NCI-H2227 treated with DMSO at 0.1 percent for 48 hours (cell line): ENCODE measurements around the gene ZNF292.
"Not testable (repeated sequence)": the region's sequence is repeated elsewhere in the genome, so short reads cannot be mapped to it uniquely, and the experiment has no call there.

ENCODE experiments used
- DNase-seq: peaks from one replicate; lab custom pipeline; 2025; lab: John Stamatoyannopoulos, UW

The ZNF292 gene

GRCh38 chr6:87277123-87277522 is 121.8 kb downstream of the ZNF292 start:
- DNase-seq, result no peak

- no peak for DNase-seq
Observed at GRCh38 chr6:87279196-87279595, 123.8 kb downstream of the ZNF292 start.

- no peak for DNase-seq
Observed at GRCh38 chr6:87281426-87281825, 126.1 kb downstream of the ZNF292 start.

GRCh38 chr6:87282743-87283142 is 127.4 kb downstream of the ZNF292 start:
- no peak for DNase-seq

GRCh38 chr6:87283461-87283860 is 128.1 kb downstream of the ZNF292 start:
- DNase-seq, result no peak

- DNase-seq, result no peak
Observed at GRCh38 chr6:87287251-87287650, 131.9 kb downstream of the ZNF292 start.

- no peak for DNase-seq
Observed at GRCh38 chr6:87289571-87289970, 134.2 kb downstream of the ZNF292 start.

- DNase-seq, result no peak
Observed at GRCh38 chr6:87291883-87292282, 136.5 kb downstream of the ZNF292 start.

- DNase-seq, result no peak
Observed at GRCh38 chr6:87293526-87293925, 138.2 kb downstream of the ZNF292 start.

- no peak for DNase-seq
Observed at GRCh38 chr6:87297119-87297518, 141.8 kb downstream of the ZNF292 start.

- not testable (repeated sequence) for DNase-seq
Observed at GRCh38 chr6:87301277-87301676, 145.9 kb downstream of the ZNF292 start.

- DNase-seq, result no peak
Observed at GRCh38 chr6:87308970-87309369, 153.6 kb downstream of the ZNF292 start.

- no peak for DNase-seq
Observed at GRCh38 chr6:87312860-87313259, 157.5 kb downstream of the ZNF292 start.
